ENCODE measurements around the gene WDR54. TPM values are rescaled to one million over a fixed set of nuclear protein-coding genes. Genes with fewer than 3 reads are reported as not detected.

The WDR54 gene
- total RNA-seq, 4 donors from 2014 or later, result 7.6 to 14.6 (median 11.9) TPM

GRCh38 chr2:74399785-74400184 lies 21.7 kb upstream of the WDR54 start:
- Histone ChIP-seq H3K36me3 (no peaks in the 10 kb centered on the region), H3K27ac (replicated peaks in 1 of 4) (no peak overlapping the region), H3K4me3 (no peak overlapping the region), H3K9me3 (no peaks in the 10 kb centered on the region), H3K27me3 (no peaks in the 10 kb centered on the region), H3K4me1 (no peaks in the 10 kb centered on the region)
- no peak for TF ChIP-seq POLR2A (IDR thresholded peaks at IDR 0.05; ENCODE audit: low read depth)
- peak; percentile 18 to 44 (median 31) for TF ChIP-seq CTCF (IDR thresholded peaks at IDR 0.05)
- no peak for DNase-seq (ENCODE audit: extremely low spot score)
- intact Hi-C loops (cut with DNase I), result loop anchor here (10.0 kb wide), 2 partner anchors 65 to 145 kb away; no protein-coding TSS in a partner anchor

- DNase-seq (ENCODE audit: extremely low spot score), result no peak
- intact Hi-C loops (cut with DNase I), result no loop called here
- no peaks in the 10 kb centered on the region for H3K9me3 ChIP-seq
- no peaks in the 10 kb centered on the region for H3K27me3 ChIP-seq
- H3K36me3 ChIP-seq, result no peaks in the 10 kb centered on the region
- no peak overlapping the region for H3K4me3 ChIP-seq
- WGBS, result 88% methylated on average over 2 of the region's 2 CpGs
- H3K4me1 ChIP-seq, result no peaks in the 10 kb centered on the region
- TF ChIP-seq EP300 (IDR thresholded peaks at IDR 0.05), result no peak
- no peak for TF ChIP-seq POLR2A (IDR thresholded peaks at IDR 0.05; ENCODE audit: low read depth)
- no peak for TF ChIP-seq CTCF (IDR thresholded peaks at IDR 0.05)
- no peak for TF ChIP-seq POLR2AphosphoS5 (IDR thresholded peaks at IDR 0.05)
- no peak overlapping the region for H3K27ac ChIP-seq (replicated peaks in 1 of 4)
Measured at GRCh38 chr2:74401891-74402290, 19.6 kb upstream of the WDR54 start.

GRCh38 chr2:74406035-74406434 lies 15.5 kb upstream of the WDR54 start:
- H3K4me3 ChIP-seq, result no peak overlapping the region

GRCh38 chr2:74407682-74408081 lies 13.8 kb upstream of the WDR54 start:
- DNase-seq (ENCODE audit: extremely low spot score), result no peak
- Histone ChIP-seq H3K27me3 (no peaks in the 10 kb centered on the region), H3K9me3 (no peaks in the 10 kb centered on the region), H3K4me1 (no peaks in the 10 kb centered on the region), H3K4me3 (no peak overlapping the region), H3K27ac (replicated peaks in 1 of 4) (no peak overlapping the region), H3K36me3 (no peaks in the 10 kb centered on the region)
- intact Hi-C loops (cut with DNase I), result no loop called here
- no peak for TF ChIP-seq POLR2AphosphoS5 (IDR thresholded peaks at IDR 0.05)
- 92% methylated on average over 5 of the region's 5 CpGs for WGBS

More at GRCh38 chr2:74406035-74406434, 15.5 kb upstream of the WDR54 start:
- H3K9me3 ChIP-seq, result no peaks in the 10 kb centered on the region
- no peak for DNase-seq (ENCODE audit: extremely low spot score)
- no peaks in the 10 kb centered on the region for H3K36me3 ChIP-seq
- H3K4me1 ChIP-seq, result no peaks in the 10 kb centered on the region
- H3K27ac ChIP-seq (replicated peaks in 1 of 4), result no peak overlapping the region
- TF ChIP-seq CTCF (IDR thresholded peaks at IDR 0.05), result no peak
- no peak for TF ChIP-seq POLR2AphosphoS5 (IDR thresholded peaks at IDR 0.05)
- TF ChIP-seq POLR2A (IDR thresholded peaks at IDR 0.05; ENCODE audit: low read depth), result no peak
- no peak for TF ChIP-seq EP300 (IDR thresholded peaks at IDR 0.05)
- intact Hi-C loops (cut with DNase I), result no loop called here
- H3K27me3 ChIP-seq, result no peaks in the 10 kb centered on the region

GRCh38 chr2:74413001-74413698 lies 8.4 kb upstream of the WDR54 start:
- H3K36me3 ChIP-seq, result no peaks in the 10 kb centered on the region
- H3K4me3 ChIP-seq, result no peak overlapping the region
- H3K9me3 ChIP-seq, result no peaks in the 10 kb centered on the region
- WGBS, result 56% methylated on average over 5 of the region's 8 CpGs
- H3K4me1 ChIP-seq, result peaks cover 18 to 31% (median 23%) of the 10 kb centered on the region in 4 donors
- TF ChIP-seq CTCF (IDR thresholded peaks at IDR 0.05), result no peak
- H3K27me3 ChIP-seq, result no peaks in the 10 kb centered on the region
- DNase-seq (ENCODE audit: extremely low spot score), result no peak
- intact Hi-C loops (cut with DNase I), result no loop called here
- H3K27ac ChIP-seq (replicated peaks in 1 of 4), result no peak overlapping the region

Measured in esophagus muscularis mucosa (tissue), 4 donors.